SK-N-SH treated with all-trans-retinoic acid at 6 μM for 48 hours (cell line): ENCODE data around the gene SEMA3D.

Source experiments
- ATAC-seq: fragments of 200-7000 bp; cut with Tn5 transposase; 3 replicates; pipeline ENCODE4 v1.9.1; 2020; ENCODE audit warnings: mild to moderate bottlenecking, moderate library complexity
- ARNTL ChIP-seq: fragments of 450-650 bp; formaldehyde crosslinking; IDR thresholded peaks from 2 replicates; pipeline ENCODE4 v1.5.0; 2020; ENCODE audit warnings: low read depth, mild to moderate bottlenecking, moderate library complexity, borderline replicate concordance
- BACH2 ChIP-seq: fragments of 250-450 bp; sonication (Bioruptor Pico); IDR thresholded peaks from 2 replicates; pipeline ENCODE4 v1.9.0; 2021; ENCODE audit warnings: mild to moderate bottlenecking, borderline replicate concordance
- CSDC2 ChIP-seq: fragments of 250-450 bp; sonication (Bioruptor Pico); IDR thresholded peaks from 2 replicates; pipeline ENCODE4 v1.5.0; 2020; ENCODE audit warnings: mild to moderate bottlenecking, moderate library complexity
- ESRRG ChIP-seq: fragments of 250-450 bp; sonication (Bioruptor Pico); IDR thresholded peaks from 2 replicates; pipeline ENCODE4 v1.6.1; 2021; ENCODE audit warnings: mild to moderate bottlenecking
- GLIS3 ChIP-seq: fragments of 250-450 bp; sonication (Bioruptor Pico); IDR thresholded peaks from 2 replicates; pipeline ENCODE4 v1.5.0; 2020; ENCODE audit warnings: mild to moderate bottlenecking, moderate library complexity
- ISL1 ChIP-seq: fragments of 250-450 bp; sonication (Bioruptor Pico); IDR thresholded peaks from 2 replicates; pipeline ENCODE4 v2.1.2; 2022; ENCODE audit warnings: mild to moderate bottlenecking, moderate library complexity
- OSR1 ChIP-seq: fragments of 250-450 bp; sonication (Bioruptor Pico); IDR thresholded peaks from 2 replicates; pipeline ENCODE4 v1.8.0; 2022; ENCODE audit warnings: moderate library complexity, mild to moderate bottlenecking, inconsistent platforms
- PPARA ChIP-seq: fragments of 250-450 bp; sonication (Bioruptor Pico); IDR thresholded peaks from 2 replicates; pipeline ENCODE4 v1.5.0; 2020; ENCODE audit warnings: mild to moderate bottlenecking, borderline replicate concordance
- RARB ChIP-seq: fragments of 250-450 bp; sonication (Bioruptor Pico); IDR thresholded peaks from 2 replicates; pipeline ENCODE4 v1.8.0; 2021; ENCODE audit warnings: mild to moderate bottlenecking, moderate library complexity
- SNAI2 ChIP-seq: fragments of 250-450 bp; sonication (Bioruptor Pico); IDR thresholded peaks from 2 replicates; pipeline ENCODE4 v1.5.0; 2020; ENCODE audit warnings: mild to moderate bottlenecking, moderate library complexity
- TCF4 ChIP-seq: fragments of 250-450 bp; sonication (Bioruptor Pico); IDR thresholded peaks from 2 replicates; pipeline ENCODE4 v1.8.0; 2021; ENCODE audit warnings: mild to moderate bottlenecking, moderate library complexity, borderline replicate concordance
- TOX ChIP-seq: fragments of 250-450 bp; sonication (Bioruptor Pico); IDR thresholded peaks from 2 replicates; pipeline ENCODE4 v1.8.0; 2021; ENCODE audit warnings: mild to moderate bottlenecking, moderate library complexity, borderline replicate concordance
- ZC3H10 ChIP-seq: fragments of 250-450 bp; sonication (Bioruptor Pico); IDR thresholded peaks from 2 replicates; pipeline ENCODE4 v1.5.1; 2021; ENCODE audit warnings: mild to moderate bottlenecking, moderate library complexity
- ZFP3 ChIP-seq: fragments of 250-450 bp; sonication (Bioruptor Pico); IDR thresholded peaks from 2 replicates; pipeline ENCODE4 v1.5.0; 2020; ENCODE audit warnings: mild to moderate bottlenecking, moderate library complexity
- ZFP30 ChIP-seq: fragments of 450-650 bp; formaldehyde crosslinking; IDR thresholded peaks from 2 replicates; pipeline ENCODE4 v1.5.0; 2022; ENCODE audit warnings: mild to moderate bottlenecking, moderate library complexity
- ZNF565 ChIP-seq: fragments of 450-650 bp; formaldehyde crosslinking; conservative IDR thresholded peaks from 2 replicates; pipeline ENCODE4 v1.5.0; 2020; ENCODE audit warnings: low read depth, mild to moderate bottlenecking, moderate library complexity
- ZNF70 ChIP-seq: fragments of 450-650 bp; formaldehyde crosslinking; IDR thresholded peaks from 2 replicates; pipeline ENCODE4 v1.5.0; 2020; ENCODE audit warnings: mild to moderate bottlenecking, moderate library complexity
- ZNF8 ChIP-seq: fragments of 450-650 bp; formaldehyde crosslinking; IDR thresholded peaks from 2 replicates; pipeline ENCODE4 v1.5.0; 2020; ENCODE audit warnings: mild to moderate bottlenecking, moderate library complexity
- TF ChIP-seq, protein P1 (sequence below): fragments of 250-450 bp; sonication (Bioruptor Pico); IDR thresholded peaks from 2 replicates; pipeline ENCODE4 v1.5.1; 2021; ENCODE audit warnings: mild to moderate bottlenecking, moderate library complexity
- TF ChIP-seq, protein P2 (sequence below): fragments of 250-450 bp; sonication (Bioruptor Pico); IDR thresholded peaks from 2 replicates; pipeline ENCODE4 v1.8.0; 2020; ENCODE audit warnings: mild to moderate bottlenecking, moderate library complexity, borderline replicate concordance
- TF ChIP-seq, protein P3 (sequence below): fragments of 250-450 bp; sonication (Bioruptor Pico); IDR thresholded peaks from 2 replicates; pipeline ENCODE4 v1.5.0; 2020; ENCODE audit warnings: mild to moderate bottlenecking, moderate library complexity
- TF ChIP-seq, protein P4 (sequence below): fragments of 250-450 bp; sonication (Bioruptor Pico); IDR thresholded peaks from 2 replicates; pipeline ENCODE4 v1.8.0; 2021; ENCODE audit warnings: low read depth, mild to moderate bottlenecking, moderate library complexity, borderline replicate concordance
- TF ChIP-seq, protein P5 (sequence below): fragments of 250-450 bp; sonication (Bioruptor Pico); IDR thresholded peaks from 2 replicates; pipeline ENCODE4 v1.5.1; 2020; ENCODE audit warnings: low read depth, mild to moderate bottlenecking, moderate library complexity

The SEMA3D gene

DNA sequence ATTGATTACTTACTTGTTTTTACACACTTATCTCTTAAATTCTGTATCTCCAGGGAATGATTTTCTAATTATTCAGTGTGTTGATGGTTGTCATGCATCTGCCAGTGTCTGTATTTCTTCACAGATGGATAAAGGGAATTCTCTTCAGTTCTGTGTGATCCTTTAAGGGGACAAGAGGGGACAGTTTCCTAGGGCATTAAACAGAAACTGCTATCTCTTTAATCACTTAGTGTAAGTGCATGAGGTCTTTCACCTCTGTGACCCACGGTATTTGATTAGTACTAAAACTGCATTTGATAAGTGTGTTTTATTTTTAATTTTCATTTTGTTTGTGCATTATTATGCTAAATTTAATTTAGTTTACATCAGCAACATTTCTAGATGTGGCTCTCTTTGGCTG lies 26.6 kb upstream of the SEMA3D start:
- TF ChIP-seq PPARA (CRISPR knock-in tag) (no peak), GLIS3 (CRISPR knock-in tag) (no peak), SNAI2 (CRISPR knock-in tag) (no peak), ZFP30 (no peak), TCF4 (CRISPR knock-in tag) (no peak), ZNF565 (CRISPR knock-in tag) (no peak), OSR1 (CRISPR knock-in tag) (no peak), ZFP3 (CRISPR knock-in tag) (no peak), ZC3H10 (CRISPR knock-in tag) (no peak), BACH2 (CRISPR knock-in tag) (no peak), ISL1 (CRISPR knock-in tag) (no peak), TOX (CRISPR knock-in tag) (no peak), ZNF70 (CRISPR knock-in tag) (no peak), ARNTL (CRISPR knock-in tag) (no peak), RARB (no peak)
- TF ChIP-seq, protein P1, sequence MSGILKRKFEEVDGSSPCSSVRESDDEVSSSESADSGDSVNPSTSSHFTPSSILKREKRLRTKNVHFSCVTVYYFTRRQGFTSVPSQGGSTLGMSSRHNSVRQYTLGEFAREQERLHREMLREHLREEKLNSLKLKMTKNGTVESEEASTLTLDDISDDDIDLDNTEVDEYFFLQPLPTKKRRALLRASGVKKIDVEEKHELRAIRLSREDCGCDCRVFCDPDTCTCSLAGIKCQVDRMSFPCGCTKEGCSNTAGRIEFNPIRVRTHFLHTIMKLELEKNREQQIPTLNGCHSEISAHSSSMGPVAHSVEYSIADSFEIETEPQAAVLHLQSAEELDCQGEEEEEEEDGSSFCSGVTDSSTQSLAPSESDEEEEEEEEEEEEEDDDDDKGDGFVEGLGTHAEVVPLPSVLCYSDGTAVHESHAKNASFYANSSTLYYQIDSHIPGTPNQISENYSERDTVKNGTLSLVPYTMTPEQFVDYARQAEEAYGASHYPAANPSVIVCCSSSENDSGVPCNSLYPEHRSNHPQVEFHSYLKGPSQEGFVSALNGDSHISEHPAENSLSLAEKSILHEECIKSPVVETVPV (CRISPR knock-in tag): no peak
- TF ChIP-seq, protein P2, sequence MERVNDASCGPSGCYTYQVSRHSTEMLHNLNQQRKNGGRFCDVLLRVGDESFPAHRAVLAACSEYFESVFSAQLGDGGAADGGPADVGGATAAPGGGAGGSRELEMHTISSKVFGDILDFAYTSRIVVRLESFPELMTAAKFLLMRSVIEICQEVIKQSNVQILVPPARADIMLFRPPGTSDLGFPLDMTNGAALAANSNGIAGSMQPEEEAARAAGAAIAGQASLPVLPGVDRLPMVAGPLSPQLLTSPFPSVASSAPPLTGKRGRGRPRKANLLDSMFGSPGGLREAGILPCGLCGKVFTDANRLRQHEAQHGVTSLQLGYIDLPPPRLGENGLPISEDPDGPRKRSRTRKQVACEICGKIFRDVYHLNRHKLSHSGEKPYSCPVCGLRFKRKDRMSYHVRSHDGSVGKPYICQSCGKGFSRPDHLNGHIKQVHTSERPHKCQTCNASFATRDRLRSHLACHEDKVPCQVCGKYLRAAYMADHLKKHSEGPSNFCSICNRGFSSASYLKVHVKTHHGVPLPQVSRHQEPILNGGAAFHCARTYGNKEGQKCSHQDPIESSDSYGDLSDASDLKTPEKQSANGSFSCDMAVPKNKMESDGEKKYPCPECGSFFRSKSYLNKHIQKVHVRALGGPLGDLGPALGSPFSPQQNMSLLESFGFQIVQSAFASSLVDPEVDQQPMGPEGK (CRISPR knock-in tag): no peak
- TF ChIP-seq, all 23 proteins: peak for 0
- no peak for ATAC-seq

DNA sequence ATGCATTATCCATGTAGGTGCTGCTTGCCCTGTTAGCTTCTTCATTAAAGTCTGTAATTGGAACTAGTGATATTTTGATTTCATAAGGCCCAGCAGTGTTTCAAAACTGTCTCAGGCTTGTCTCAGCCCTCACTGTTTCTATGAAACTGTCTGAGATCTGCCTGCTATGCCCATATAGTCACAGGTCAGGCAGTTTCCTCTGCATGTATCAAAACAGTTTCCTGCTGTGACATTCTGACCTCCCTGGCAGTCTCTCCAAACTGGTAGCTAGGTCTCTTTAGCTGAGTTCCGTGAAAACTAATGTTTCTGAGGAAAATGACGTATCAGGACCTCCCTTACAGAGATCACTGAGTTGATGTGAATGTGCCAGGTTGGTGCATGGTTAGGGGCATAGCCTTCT lies 18.9 kb upstream of the SEMA3D start:
- TF ChIP-seq ZNF70 (CRISPR knock-in tag) (no peak), ZFP30 (no peak), ZFP3 (CRISPR knock-in tag) (no peak), PPARA (CRISPR knock-in tag) (no peak), ZNF565 (CRISPR knock-in tag) (no peak), GLIS3 (CRISPR knock-in tag) (no peak), ZNF8 (no peak), CSDC2 (CRISPR knock-in tag) (no peak), ARNTL (CRISPR knock-in tag) (no peak), SNAI2 (CRISPR knock-in tag) (no peak), ISL1 (CRISPR knock-in tag) (no peak), ESRRG (CRISPR knock-in tag) (no peak), RARB (no peak)
- TF ChIP-seq, protein P2 (CRISPR knock-in tag): no peak
- TF ChIP-seq, protein P3, sequence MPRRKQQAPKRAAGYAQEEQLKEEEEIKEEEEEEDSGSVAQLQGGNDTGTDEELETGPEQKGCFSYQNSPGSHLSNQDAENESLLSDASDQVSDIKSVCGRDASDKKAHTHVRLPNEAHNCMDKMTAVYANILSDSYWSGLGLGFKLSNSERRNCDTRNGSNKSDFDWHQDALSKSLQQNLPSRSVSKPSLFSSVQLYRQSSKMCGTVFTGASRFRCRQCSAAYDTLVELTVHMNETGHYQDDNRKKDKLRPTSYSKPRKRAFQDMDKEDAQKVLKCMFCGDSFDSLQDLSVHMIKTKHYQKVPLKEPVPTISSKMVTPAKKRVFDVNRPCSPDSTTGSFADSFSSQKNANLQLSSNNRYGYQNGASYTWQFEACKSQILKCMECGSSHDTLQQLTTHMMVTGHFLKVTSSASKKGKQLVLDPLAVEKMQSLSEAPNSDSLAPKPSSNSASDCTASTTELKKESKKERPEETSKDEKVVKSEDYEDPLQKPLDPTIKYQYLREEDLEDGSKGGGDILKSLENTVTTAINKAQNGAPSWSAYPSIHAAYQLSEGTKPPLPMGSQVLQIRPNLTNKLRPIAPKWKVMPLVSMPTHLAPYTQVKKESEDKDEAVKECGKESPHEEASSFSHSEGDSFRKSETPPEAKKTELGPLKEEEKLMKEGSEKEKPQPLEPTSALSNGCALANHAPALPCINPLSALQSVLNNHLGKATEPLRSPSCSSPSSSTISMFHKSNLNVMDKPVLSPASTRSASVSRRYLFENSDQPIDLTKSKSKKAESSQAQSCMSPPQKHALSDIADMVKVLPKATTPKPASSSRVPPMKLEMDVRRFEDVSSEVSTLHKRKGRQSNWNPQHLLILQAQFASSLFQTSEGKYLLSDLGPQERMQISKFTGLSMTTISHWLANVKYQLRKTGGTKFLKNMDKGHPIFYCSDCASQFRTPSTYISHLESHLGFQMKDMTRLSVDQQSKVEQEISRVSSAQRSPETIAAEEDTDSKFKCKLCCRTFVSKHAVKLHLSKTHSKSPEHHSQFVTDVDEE (CRISPR knock-in tag): no peak
- TF ChIP-seq, protein P4, sequence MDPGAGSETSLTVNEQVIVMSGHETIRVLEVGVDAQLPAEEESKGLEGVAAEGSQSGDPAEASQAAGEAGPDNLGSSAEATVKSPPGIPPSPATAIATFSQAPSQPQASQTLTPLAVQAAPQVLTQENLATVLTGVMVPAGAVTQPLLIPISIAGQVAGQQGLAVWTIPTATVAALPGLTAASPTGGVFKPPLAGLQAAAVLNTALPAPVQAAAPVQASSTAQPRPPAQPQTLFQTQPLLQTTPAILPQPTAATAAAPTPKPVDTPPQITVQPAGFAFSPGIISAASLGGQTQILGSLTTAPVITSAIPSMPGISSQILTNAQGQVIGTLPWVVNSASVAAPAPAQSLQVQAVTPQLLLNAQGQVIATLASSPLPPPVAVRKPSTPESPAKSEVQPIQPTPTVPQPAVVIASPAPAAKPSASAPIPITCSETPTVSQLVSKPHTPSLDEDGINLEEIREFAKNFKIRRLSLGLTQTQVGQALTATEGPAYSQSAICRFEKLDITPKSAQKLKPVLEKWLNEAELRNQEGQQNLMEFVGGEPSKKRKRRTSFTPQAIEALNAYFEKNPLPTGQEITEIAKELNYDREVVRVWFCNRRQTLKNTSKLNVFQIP (CRISPR knock-in tag): no peak
- TF ChIP-seq, protein P5, sequence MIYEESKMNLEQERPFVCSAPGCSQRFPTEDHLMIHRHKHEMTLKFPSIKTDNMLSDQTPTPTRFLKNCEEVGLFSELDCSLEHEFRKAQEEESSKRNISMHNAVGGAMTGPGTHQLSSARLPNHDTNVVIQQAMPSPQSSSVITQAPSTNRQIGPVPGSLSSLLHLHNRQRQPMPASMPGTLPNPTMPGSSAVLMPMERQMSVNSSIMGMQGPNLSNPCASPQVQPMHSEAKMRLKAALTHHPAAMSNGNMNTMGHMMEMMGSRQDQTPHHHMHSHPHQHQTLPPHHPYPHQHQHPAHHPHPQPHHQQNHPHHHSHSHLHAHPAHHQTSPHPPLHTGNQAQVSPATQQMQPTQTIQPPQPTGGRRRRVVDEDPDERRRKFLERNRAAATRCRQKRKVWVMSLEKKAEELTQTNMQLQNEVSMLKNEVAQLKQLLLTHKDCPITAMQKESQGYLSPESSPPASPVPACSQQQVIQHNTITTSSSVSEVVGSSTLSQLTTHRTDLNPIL (CRISPR knock-in tag): no peak
- ATAC-seq: no peak
